ENCODE data around the gene LARP1. TPM values are rescaled to one million over a fixed set of nuclear protein-coding genes. Genes with fewer than 3 reads are reported as not detected.

Gene LARP1
- 100 to 1,000 TPM in 1 of 3 donors, 10 to 100 TPM in 2; 64.0 to 123 (median 73.7) TPM for total RNA-seq

DNA sequence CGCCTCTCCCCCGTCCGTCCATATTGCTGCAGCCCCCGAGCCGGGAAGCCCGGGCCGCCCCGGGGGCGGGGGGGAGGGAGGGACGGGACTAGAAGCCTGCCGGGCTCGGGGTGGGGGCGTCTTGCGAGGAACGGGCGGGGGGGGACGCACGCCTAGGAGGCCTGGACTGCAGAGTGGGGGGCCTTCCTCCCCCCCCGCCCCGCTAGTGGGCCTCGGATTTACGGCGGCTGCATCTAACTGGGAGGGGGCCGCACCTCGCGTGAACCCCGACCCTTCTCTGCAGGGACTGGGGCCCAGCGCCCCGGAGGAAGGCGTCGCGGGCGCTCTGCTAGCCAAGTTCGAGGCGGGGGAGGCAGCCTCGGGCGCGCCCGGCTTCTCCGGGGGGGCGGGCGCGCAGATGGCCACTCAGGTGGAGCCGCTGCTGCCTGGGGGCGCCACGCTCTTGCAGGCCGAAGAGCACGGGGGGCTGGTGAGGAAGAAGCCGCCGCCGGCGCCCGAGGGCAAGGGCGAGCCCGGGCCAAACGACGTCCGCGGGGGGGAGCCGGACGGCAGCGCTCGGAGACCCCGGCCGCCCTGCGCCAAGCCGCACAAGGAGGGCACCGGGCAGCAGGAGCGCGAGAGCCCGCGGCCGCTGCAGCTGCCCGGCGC lies at the start of gene LARP1:
Gene LARP1 (plus strand): TSS at position 17 of the 648 bp plus-strand sequence. CDS start 381 bp downstream, at position 398.
- no peak for DNase-seq (ENCODE audit: low spot score in 2 of 2)
- intact Hi-C loops (cut with DNase I; ENCODE audit: low total_unique reads) = no loop called here
- H3K36me3 ChIP-seq = no peaks in the 10 kb centered on the region
- peak within 1 kb of the TSS; percentile 82 to 99 (median 98) for H3K4me3 ChIP-seq
- peak within 1 kb of the TSS; percentile 97 to 98 for H3K27ac ChIP-seq
- TF ChIP-seq POLR2AphosphoS5 (IDR thresholded peaks at IDR 0.05) (no peak), POLR2A (IDR thresholded peaks at IDR 0.05) (no peak)
- TF ChIP-seq, protein P1, sequence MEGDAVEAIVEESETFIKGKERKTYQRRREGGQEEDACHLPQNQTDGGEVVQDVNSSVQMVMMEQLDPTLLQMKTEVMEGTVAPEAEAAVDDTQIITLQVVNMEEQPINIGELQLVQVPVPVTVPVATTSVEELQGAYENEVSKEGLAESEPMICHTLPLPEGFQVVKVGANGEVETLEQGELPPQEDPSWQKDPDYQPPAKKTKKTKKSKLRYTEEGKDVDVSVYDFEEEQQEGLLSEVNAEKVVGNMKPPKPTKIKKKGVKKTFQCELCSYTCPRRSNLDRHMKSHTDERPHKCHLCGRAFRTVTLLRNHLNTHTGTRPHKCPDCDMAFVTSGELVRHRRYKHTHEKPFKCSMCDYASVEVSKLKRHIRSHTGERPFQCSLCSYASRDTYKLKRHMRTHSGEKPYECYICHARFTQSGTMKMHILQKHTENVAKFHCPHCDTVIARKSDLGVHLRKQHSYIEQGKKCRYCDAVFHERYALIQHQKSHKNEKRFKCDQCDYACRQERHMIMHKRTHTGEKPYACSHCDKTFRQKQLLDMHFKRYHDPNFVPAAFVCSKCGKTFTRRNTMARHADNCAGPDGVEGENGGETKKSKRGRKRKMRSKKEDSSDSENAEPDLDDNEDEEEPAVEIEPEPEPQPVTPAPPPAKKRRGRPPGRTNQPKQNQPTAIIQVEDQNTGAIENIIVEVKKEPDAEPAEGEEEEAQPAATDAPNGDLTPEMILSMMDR (IDR thresholded peaks at IDR 0.05) = no peak
- no peaks in the 10 kb centered on the region for H3K27me3 ChIP-seq
- no peaks in the 10 kb centered on the region for H3K9me3 ChIP-seq
- peaks cover 3 to 14% of the 10 kb centered on the region in 2 donors for H3K4me1 ChIP-seq

DNA sequence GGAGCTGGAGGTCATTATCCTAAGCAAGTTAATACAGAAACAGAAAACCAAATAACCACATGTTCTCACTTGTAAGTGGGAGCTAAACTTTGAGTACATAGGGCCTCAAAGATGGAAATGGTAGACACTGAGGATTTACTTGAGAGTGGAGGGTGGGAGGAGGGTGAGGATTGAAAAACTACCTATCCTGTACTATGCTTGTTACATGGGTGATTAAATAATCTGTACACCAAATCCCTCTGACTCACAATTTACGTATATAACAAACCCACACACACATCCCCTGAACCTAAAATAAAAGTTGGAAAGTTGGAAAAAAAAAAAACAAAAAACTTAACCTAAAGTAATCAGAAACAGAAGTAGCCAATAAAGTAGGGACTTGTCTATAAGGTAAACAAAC lies 48.8 kb upstream of the LARP1 start:
- no peaks in the 10 kb centered on the region for H3K36me3 ChIP-seq
- no peak overlapping the region for H3K4me3 ChIP-seq
- H3K4me1 ChIP-seq = no peaks in the 10 kb centered on the region
- no peak overlapping the region for H3K27ac ChIP-seq
- H3K27me3 ChIP-seq = no peaks in the 10 kb centered on the region
- intact Hi-C loops (cut with DNase I; ENCODE audit: low total_unique reads) = no loop called here
- no peak for TF ChIP-seq POLR2AphosphoS5 (IDR thresholded peaks at IDR 0.05)
- TF ChIP-seq, protein P1 (IDR thresholded peaks at IDR 0.05) = no peak
- TF ChIP-seq POLR2A (IDR thresholded peaks at IDR 0.05) = no peak
- no peak for DNase-seq (ENCODE audit: low spot score in 2 of 2)
- no peaks in the 10 kb centered on the region for H3K9me3 ChIP-seq

GRCh38 chr5:154707641-154708040 lies 47.5 kb upstream of the LARP1 start:
- no peak for DNase-seq (ENCODE audit: low spot score in 2 of 2)
- Histone ChIP-seq H3K9me3 (no peaks in the 10 kb centered on the region), H3K4me1 (no peaks in the 10 kb centered on the region), H3K27ac (no peak overlapping the region), H3K4me3 (no peak overlapping the region), H3K36me3 (no peaks in the 10 kb centered on the region), H3K27me3 (no peaks in the 10 kb centered on the region)
- intact Hi-C loops (cut with DNase I; ENCODE audit: low total_unique reads) = no loop called here
- TF ChIP-seq POLR2AphosphoS5 (IDR thresholded peaks at IDR 0.05) (no peak), POLR2A (IDR thresholded peaks at IDR 0.05) (no peak)
- TF ChIP-seq, protein P1 (IDR thresholded peaks at IDR 0.05) = no peak

- Histone ChIP-seq H3K4me1 (no peaks in the 10 kb centered on the region), H3K27ac (peak overlapping the region in 1 of 2 donors; percentile 45), H3K4me3 (no peak overlapping the region), H3K9me3 (no peaks in the 10 kb centered on the region), H3K27me3 (no peaks in the 10 kb centered on the region), H3K36me3 (no peaks in the 10 kb centered on the region)
- TF ChIP-seq POLR2AphosphoS5 (IDR thresholded peaks at IDR 0.05) (no peak), POLR2A (IDR thresholded peaks at IDR 0.05) (no peak)
- TF ChIP-seq, protein P1 (IDR thresholded peaks at IDR 0.05) = no peak
- intact Hi-C loops (cut with DNase I; ENCODE audit: low total_unique reads) = no loop called here
- no peak for DNase-seq (ENCODE audit: low spot score in 2 of 2)
Observed at GRCh38 chr5:154708207-154708606, 47.0 kb upstream of the LARP1 start.

- Histone ChIP-seq H3K4me1 (no peaks in the 10 kb centered on the region), H3K27ac (peak overlapping the region in 1 of 2 donors; percentile 45), H3K27me3 (no peaks in the 10 kb centered on the region), H3K9me3 (no peaks in the 10 kb centered on the region), H3K4me3 (no peak overlapping the region), H3K36me3 (no peaks in the 10 kb centered on the region)
- no peak for DNase-seq (ENCODE audit: low spot score in 2 of 2)
- intact Hi-C loops (cut with DNase I; ENCODE audit: low total_unique reads) = no loop called here
- TF ChIP-seq, protein P1 (IDR thresholded peaks at IDR 0.05) = no peak
- peak in 1 of 3 donors; percentile 22 for TF ChIP-seq POLR2AphosphoS5 (IDR thresholded peaks at IDR 0.05)
Observed at GRCh38 chr5:154708846-154709245, 46.3 kb upstream of the LARP1 start.
